ENCODE measurements around the gene PFKFB1.

- TF ChIP-seq, protein P1, sequence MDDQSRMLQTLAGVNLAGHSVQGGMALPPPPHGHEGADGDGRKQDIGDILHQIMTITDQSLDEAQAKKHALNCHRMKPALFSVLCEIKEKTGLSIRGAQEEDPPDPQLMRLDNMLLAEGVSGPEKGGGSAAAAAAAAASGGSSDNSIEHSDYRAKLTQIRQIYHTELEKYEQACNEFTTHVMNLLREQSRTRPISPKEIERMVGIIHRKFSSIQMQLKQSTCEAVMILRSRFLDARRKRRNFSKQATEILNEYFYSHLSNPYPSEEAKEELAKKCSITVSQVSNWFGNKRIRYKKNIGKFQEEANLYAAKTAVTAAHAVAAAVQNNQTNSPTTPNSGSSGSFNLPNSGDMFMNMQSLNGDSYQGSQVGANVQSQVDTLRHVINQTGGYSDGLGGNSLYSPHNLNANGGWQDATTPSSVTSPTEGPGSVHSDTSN (IDR thresholded peaks at IDR 0.05) = no peak
- TF ChIP-seq CTCF (IDR thresholded peaks at IDR 0.05) (no peak), POLR2A (IDR thresholded peaks at IDR 0.05; ENCODE audit: low read length) (no peak), EP300 (IDR thresholded peaks at IDR 0.05) (no peak), RAD21 (conservative IDR thresholded peaks at IDR 0.05 in 1 of 2, IDR thresholded peaks at IDR 0.05 in 1 of 2) (no peak), ZNF302 (CRISPR knock-in tag; IDR thresholded peaks at IDR 0.05) (no peak), ATOH8 (CRISPR knock-in tag; IDR thresholded peaks at IDR 0.05; ENCODE audit: low read depth) (no peak)
- TF ChIP-seq, protein P2, sequence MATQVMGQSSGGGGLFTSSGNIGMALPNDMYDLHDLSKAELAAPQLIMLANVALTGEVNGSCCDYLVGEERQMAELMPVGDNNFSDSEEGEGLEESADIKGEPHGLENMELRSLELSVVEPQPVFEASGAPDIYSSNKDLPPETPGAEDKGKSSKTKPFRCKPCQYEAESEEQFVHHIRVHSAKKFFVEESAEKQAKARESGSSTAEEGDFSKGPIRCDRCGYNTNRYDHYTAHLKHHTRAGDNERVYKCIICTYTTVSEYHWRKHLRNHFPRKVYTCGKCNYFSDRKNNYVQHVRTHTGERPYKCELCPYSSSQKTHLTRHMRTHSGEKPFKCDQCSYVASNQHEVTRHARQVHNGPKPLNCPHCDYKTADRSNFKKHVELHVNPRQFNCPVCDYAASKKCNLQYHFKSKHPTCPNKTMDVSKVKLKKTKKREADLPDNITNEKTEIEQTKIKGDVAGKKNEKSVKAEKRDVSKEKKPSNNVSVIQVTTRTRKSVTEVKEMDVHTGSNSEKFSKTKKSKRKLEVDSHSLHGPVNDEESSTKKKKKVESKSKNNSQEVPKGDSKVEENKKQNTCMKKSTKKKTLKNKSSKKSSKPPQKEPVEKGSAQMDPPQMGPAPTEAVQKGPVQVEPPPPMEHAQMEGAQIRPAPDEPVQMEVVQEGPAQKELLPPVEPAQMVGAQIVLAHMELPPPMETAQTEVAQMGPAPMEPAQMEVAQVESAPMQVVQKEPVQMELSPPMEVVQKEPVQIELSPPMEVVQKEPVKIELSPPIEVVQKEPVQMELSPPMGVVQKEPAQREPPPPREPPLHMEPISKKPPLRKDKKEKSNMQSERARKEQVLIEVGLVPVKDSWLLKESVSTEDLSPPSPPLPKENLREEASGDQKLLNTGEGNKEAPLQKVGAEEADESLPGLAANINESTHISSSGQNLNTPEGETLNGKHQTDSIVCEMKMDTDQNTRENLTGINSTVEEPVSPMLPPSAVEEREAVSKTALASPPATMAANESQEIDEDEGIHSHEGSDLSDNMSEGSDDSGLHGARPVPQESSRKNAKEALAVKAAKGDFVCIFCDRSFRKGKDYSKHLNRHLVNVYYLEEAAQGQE (IDR thresholded peaks at IDR 0.05) = no peak
These were observed 59.9 kb downstream of the PFKFB1 start for GRCh38 chrX:54934058-54934457.
